Vagina (tissue), 2 donors: ENCODE measurements around the gene COX6A2.

Experiments used
- CTCF ChIP-seq, 3 experiments: fragments of 450-650 bp in 2 of 3; fragments of 200-600 bp in 1 of 3; sonication (generic) in 1 of 3; IDR thresholded peaks; one replicate each; pipeline ENCODE4 v1.5.1; 2017 to 2019; ENCODE audit warnings: antibody characterized with exemption in 3 of 3, mild to moderate bottlenecking in 2 of 3, moderate library complexity in 2 of 3
- POLR2A ChIP-seq, 2 donors: fragments of 450-650 bp; IDR thresholded peaks; one replicate each; pipeline ENCODE4 v1.6.1; 2017; ENCODE audit warnings: antibody characterized with exemption in 2 of 2, mild to moderate bottlenecking in 2 of 2, moderate library complexity in 2 of 2
- POLR2AphosphoS5 ChIP-seq, 2 donors: sonication (generic); formaldehyde crosslinking; IDR thresholded peaks; one replicate each; pipeline ENCODE4 v1.9.0; 2017; ENCODE audit warnings: antibody characterized with exemption in 2 of 2, mild to moderate bottlenecking in 2 of 2, low read depth in 1 of 2; ENCODE audit not compliant: insufficient read depth in 1 of 2

- no peak for TF ChIP-seq CTCF (IDR thresholded peaks at IDR 0.05)
- peak in 1 of 2 donors; percentile 90 for TF ChIP-seq POLR2AphosphoS5 (IDR thresholded peaks at IDR 0.05; ENCODE audit: insufficient read depth in 1 of 2, low read depth in 1 of 2)
- peak in 1 of 2 donors; percentile 22 for TF ChIP-seq POLR2A (IDR thresholded peaks at IDR 0.05)
These were observed 31.8 kb upstream of the COX6A2 start for GRCh38 chr16:31459687-31460581.
